ENCODE measurements around the gene CNTNAP2.

Gene CNTNAP2

DNA sequence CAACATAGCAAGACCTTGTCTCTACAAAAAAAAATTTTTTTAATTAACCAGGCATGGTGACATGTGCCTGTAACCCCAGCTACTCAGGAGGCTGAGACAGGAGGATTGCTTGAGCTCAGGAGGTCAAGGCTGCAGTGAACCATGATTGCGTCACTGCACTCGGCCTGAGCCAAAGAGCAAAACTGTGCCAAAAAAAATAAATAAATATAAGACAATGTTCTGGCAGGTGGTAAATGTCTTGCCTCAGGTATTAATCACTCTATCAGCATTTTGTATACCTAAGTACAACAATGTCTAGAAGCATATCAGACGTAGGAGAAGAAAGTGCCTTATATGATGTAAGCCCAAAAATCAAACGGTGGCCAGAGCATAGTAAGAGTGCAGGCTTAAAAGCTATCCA is 2046.2 kb downstream of the CNTNAP2 start:
- no peak for DNase-seq (ENCODE audit: low read depth in 2 of 3, low spot score in 2 of 3)

GRCh38 chr7:148163246-148163645 is 2046.6 kb downstream of the CNTNAP2 start:
- DNase-seq (ENCODE audit: low read depth in 2 of 3, low spot score in 2 of 3) = no peak

GRCh38 chr7:148172920-148173319 is 2056.3 kb downstream of the CNTNAP2 start:
- DNase-seq (ENCODE audit: low read depth in 2 of 3, low spot score in 2 of 3) = no peak

GRCh38 chr7:148173369-148173768 is 2056.8 kb downstream of the CNTNAP2 start:
- no peak for DNase-seq (ENCODE audit: low read depth in 2 of 3, low spot score in 2 of 3)

- no peak for DNase-seq (ENCODE audit: low read depth in 2 of 3, low spot score in 2 of 3)
These were observed 2057.8 kb downstream of the CNTNAP2 start for GRCh38 chr7:148174376-148174775.

DNA sequence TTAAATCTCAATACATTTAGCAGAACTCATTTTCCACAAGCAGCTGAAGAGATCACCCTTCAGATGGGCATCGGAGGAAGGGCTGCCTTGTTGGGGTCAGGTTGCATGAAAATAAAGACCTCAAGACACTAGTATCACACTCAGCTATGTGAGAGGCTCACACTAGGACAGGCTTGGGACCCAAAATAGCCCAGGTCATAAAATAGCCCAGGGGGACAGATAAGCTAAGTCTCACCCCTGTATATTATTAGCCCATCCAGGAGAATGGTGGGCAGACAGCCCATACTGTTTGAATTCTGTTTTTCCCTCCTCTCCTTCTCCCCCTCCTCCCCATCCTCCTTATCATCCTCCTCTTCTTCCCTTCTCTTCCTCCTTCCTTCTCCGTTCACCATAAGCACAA is 2058.9 kb downstream of the CNTNAP2 start:
- DNase-seq (ENCODE audit: low read depth in 2 of 3, low spot score in 2 of 3) = no peak

DNA sequence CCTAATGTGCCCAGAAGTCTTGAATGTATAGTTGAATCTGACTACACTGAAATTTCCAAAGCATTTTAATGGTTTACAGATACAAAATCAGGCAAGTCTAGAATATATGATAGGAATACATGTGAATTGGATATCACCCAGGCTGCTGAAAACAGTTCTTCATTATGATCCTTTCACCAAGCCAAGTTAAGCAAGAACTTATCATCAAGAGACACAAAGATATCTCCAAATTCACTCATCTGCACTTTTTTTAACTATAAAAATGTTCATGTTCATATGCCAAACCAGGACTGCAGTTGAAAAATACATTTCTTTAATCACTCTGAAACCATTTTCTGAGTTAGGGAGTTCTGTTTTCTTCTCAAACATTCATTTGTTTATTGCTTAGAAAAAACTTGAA is 2061.4 kb downstream of the CNTNAP2 start:
- no peak for DNase-seq (ENCODE audit: low read depth in 2 of 3, low spot score in 2 of 3)

DNA sequence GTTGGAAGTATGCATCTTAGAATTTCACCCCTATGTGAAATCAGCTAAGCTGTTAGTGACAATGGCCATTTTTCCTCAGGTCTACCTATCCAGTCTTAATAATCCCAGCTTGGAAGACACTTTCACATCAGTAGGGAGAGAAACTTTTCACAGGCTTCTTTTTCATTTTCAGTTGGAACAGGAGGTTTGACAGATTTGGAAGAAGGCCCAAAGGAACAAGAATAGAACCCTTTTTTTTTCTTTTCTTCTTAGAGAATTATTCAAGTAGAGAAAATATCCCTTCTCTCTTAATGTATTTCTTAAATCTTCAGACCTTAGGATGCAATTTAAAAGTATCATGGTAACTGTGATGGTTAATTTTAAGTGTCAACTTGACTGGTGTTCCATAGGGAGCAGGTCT is 2063.5 kb downstream of the CNTNAP2 start:
- DNase-seq (ENCODE audit: low read depth in 2 of 3, low spot score in 2 of 3) = no peak

- DNase-seq (ENCODE audit: low read depth in 2 of 3, low spot score in 2 of 3) = no peak
These were observed 2065.7 kb downstream of the CNTNAP2 start for GRCh38 chr7:148182264-148182663.

DNA sequence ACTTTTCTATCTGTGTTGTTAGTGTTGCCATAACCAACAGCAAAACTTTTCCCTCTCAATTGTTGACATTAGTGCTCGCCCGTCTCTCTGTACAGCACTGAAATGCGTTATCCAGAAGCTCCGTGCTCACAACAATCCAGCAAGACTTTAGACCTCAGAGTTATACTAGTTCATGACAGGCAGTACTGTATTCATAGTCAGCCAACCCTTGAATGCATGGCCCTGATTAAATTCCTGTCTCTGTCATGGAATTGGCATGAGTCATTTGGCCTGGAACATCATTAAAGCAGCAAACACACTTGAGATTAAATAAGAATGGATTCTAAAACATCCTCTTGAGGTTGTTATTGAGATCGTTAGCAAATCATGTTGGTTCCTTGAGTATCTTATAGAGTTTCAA is 2068.4 kb downstream of the CNTNAP2 start:
- no peak for DNase-seq (ENCODE audit: low read depth in 2 of 3, low spot score in 2 of 3)

- no peak for DNase-seq (ENCODE audit: low read depth in 2 of 3, low spot score in 2 of 3)
These were observed 2070.9 kb downstream of the CNTNAP2 start for GRCh38 chr7:148187471-148187870.

GRCh38 chr7:148191391-148192065 is 2074.9 kb downstream of the CNTNAP2 start:
- no peak for DNase-seq (ENCODE audit: low read depth in 2 of 3, low spot score in 2 of 3)

- DNase-seq (ENCODE audit: low read depth in 2 of 3, low spot score in 2 of 3) = no peak
These were observed 2075.9 kb downstream of the CNTNAP2 start for GRCh38 chr7:148192491-148192890.

DNA sequence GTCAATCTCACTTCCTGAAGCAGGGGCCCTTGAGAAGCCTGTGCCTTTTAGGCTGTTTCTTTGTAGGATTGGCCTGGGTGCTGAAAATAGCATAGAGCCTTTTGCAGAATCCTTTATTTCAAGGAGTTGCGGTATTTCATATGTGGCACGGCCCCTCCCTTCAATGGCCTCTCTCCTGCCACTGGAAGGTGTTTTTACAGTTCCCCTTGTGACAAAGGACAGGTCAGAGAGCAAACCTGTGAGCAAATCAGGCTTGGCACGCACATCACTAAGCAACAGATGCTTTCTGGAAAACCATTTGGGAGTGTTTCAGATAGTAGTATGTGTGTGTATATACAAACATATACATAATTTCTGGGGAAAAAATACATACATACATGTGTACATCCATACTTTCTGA is 2085.4 kb downstream of the CNTNAP2 start:
- DNase-seq (ENCODE audit: low read depth in 2 of 3, low spot score in 2 of 3) = no peak

DNA sequence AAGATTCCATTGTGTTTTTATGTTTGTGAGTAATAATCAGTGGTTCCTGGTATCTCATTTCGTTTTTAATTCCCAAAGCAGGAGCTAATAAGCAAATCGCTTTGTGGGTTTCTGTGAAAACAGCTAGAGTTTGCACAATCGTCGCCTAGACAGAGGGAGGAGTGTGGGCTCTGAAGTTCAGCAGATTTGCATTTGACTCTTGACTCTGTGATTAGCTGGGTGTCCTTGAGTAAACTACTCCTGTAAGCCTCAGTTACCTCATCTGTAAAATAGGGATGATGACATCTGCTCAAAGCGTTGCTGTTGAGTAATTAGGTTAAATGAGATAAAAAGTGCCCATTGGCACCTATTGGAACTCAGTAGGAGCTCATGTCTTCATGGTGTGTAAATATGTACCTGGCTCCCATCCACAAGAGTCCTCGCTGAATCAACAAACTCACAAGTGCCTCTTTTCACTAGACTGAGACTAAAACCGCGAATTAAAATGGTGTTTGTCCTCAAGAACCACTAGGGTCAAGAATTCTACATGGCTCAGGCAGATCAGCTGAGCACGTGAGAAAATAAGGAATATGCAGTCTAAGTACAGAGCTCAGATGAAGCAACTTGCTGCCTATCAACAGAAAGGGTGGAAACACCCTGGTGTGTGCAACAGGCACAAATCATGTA is 2088.2 kb downstream of the CNTNAP2 start:
- no peak for DNase-seq (ENCODE audit: low read depth in 2 of 3, low spot score in 2 of 3)

- DNase-seq (ENCODE audit: low read depth in 2 of 3, low spot score in 2 of 3) = no peak
These were observed 2093.1 kb downstream of the CNTNAP2 start for GRCh38 chr7:148209643-148210190.

GRCh38 chr7:148210804-148211325 is 2094.3 kb downstream of the CNTNAP2 start:
- no peak for DNase-seq (ENCODE audit: low read depth in 2 of 3, low spot score in 2 of 3)

DNA sequence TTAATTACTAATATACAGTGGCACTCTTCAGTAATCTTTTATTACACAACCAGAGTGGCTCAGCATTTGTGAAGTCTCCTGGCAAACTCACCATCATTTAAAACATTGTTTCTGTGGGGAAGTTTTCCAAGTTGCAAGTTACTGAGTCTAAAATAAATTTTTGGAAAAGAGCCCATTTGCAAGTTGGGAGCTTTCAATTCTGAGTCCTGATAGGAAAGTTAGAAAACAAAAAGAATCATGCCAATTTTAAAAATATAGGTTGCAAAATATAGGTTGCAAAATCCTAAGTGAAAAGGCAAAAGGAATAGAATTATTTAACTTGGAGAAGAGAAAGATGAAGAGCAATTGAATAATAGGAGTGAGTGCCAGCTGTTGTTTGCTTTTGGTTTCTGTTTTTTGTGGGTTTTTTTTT is 2095.1 kb downstream of the CNTNAP2 start:
- no peak for DNase-seq (ENCODE audit: low read depth in 2 of 3, low spot score in 2 of 3)

- no peak for DNase-seq (ENCODE audit: low read depth in 2 of 3, low spot score in 2 of 3)
These were observed 2096.1 kb downstream of the CNTNAP2 start for GRCh38 chr7:148212731-148213130.

GRCh38 chr7:148214101-148214500 is 2097.5 kb downstream of the CNTNAP2 start:
- DNase-seq (ENCODE audit: low read depth in 2 of 3, low spot score in 2 of 3) = no peak

DNA sequence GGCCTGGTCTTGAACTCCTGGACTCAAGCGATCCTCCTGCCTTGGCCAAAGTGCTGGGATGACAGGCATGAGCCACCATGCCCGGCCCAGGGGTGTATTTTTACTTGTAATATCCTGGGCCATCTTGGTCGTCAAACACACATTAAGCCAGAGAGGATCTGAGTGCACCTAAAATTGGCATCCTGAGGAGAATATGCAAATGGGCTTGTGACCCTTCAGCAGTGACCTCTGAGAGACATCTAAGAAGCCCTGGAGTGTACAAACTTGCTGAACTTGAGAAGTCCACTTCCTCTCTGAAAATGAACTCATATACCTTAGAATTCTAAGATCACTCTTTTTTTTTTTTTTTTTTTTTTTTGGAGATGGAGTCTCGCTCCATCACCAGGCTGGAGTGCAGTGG is 2102.0 kb downstream of the CNTNAP2 start:
- DNase-seq (ENCODE audit: low read depth in 2 of 3, low spot score in 2 of 3) = no peak

DNA sequence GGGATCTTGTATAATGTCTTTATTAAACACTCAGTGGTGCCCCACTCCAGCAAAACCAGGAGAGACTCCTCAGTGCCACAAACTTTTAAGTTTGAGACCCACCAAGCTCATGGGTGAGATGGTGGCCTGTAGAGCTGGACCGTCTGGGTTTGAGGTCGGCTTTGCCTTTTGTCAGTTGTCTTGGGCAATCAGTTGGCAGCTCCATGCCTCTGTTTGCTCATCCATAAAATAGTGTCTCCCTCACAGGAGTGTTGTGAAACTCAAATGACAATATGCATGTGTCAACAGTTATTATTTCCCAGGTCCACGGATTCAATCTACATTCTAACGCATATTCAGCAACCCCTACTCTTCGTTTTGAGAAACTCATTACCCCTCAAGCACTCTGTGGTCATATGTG is 2106.1 kb downstream of the CNTNAP2 start:
- DNase-seq (ENCODE audit: low read depth in 2 of 3, low spot score in 2 of 3) = no peak
